Measurements from ENCODE around the gene ZNF366. TPM values are rescaled to one million over a fixed set of nuclear protein-coding genes. Genes with fewer than 3 reads are reported as not detected.

The ZNF366 gene
- total RNA-seq, 6 experiments from 2014 or later: 0.77 to 2.3 (median 1.2) TPM

GRCh38 chr5:72478684-72479083 is 28.5 kb downstream of the ZNF366 start:
- TF ChIP-seq CTCF (IDR thresholded peaks at IDR 0.05) (no peak), POLR2A (IDR thresholded peaks at IDR 0.05) (no peak)
- WGBS (ENCODE audit: insufficient coverage, low coverage, low lambda C conversion rate, missing lambda C conversion rate): 60% methylated on average over 1 of the region's 1 CpG
- DNase-seq (no peak), ATAC-seq (no peak)
- intact Hi-C loops (cut with DNase I): no loop called here
- Histone ChIP-seq H3K4me1 (no peaks in the 10 kb centered on the region), H3K9me3 (no peaks in the 10 kb centered on the region), H3K4me3 (no peak overlapping the region), H3K27ac (no peak overlapping the region), H3K27me3 (no peaks in the 10 kb centered on the region), H3K36me3 (no peaks in the 10 kb centered on the region)

DNA sequence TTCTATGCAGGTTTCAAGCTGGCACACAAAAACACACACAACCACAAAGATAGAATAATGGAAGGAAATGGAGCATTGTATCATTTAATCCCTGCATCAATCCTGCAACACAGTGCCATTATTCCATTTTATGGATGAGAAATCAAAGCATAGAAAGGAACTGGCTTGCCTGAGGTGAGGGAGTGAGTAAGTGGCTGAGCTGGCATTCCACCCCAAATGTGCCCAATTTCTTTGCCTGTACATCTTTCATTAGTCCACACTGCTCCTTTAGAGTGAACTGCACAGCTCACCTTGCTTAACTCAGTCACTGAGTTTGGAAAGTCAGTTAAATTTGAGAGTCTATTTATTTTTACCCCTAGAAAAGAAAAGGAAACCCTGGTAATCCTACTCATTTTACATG is 28.9 kb downstream of the ZNF366 start:
- Histone ChIP-seq H3K27me3 (no peaks in the 10 kb centered on the region), H3K4me1 (no peaks in the 10 kb centered on the region), H3K36me3 (no peaks in the 10 kb centered on the region), H3K4me3 (no peak overlapping the region), H3K9me3 (no peaks in the 10 kb centered on the region), H3K27ac (no peak overlapping the region)
- intact Hi-C loops (cut with DNase I): no loop called here
- ATAC-seq (no peak), DNase-seq (no peak)
- TF ChIP-seq CTCF (IDR thresholded peaks at IDR 0.05): no peak
- TF ChIP-seq POLR2A (IDR thresholded peaks at IDR 0.05): no peak

DNA sequence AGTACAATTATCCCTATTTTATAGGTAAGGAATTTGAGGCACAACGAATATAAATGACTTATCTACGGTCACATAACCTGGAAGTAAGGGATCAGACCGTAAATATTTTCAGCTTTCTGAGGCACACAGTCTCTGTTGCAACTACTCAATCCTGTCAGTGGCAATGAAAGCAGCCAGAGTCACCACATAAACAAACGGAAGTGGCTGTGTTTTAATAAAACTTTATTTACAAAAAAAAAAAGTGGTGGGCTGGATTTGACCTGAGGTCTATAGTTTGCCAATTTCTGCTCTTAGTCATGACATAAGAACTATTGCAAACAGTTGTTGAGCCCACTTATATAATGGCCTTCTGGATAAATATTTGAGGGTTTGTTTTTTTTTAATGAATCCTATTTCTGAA is 29.6 kb downstream of the ZNF366 start:
- no peaks in the 10 kb centered on the region for H3K36me3 ChIP-seq
- no peak for DNase-seq
- no peak overlapping the region for H3K4me3 ChIP-seq
- ATAC-seq: no peak
- 76% methylated on average over 4 of the region's 4 CpGs for WGBS (ENCODE audit: insufficient coverage, low coverage, low lambda C conversion rate, missing lambda C conversion rate)
- no peaks in the 10 kb centered on the region for H3K27me3 ChIP-seq
- H3K4me1 ChIP-seq: no peaks in the 10 kb centered on the region
- no peaks in the 10 kb centered on the region for H3K9me3 ChIP-seq
- TF ChIP-seq CTCF (IDR thresholded peaks at IDR 0.05): no peak
- no peak for TF ChIP-seq POLR2A (IDR thresholded peaks at IDR 0.05)
- H3K27ac ChIP-seq: no peak overlapping the region
- intact Hi-C loops (cut with DNase I): no loop called here

DNA sequence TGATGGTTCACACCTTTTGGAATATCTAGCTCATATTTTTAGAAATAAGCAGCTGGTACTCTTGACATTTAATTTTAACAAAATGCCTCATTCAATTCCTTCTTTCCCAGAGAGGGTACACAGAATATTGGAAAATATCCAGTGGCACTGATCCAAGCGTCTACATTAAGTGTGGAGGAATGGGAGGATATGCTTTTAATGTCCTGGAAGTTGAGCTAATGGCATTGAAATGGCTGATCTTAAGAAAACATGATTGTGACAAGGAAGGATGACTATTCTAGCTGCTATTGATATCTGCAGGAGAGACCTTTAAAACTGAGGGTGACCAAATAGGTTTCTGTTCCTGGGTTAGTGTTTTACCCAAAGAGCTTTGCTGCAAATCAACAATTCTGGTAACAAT is 30.0 kb downstream of the ZNF366 start:
- Histone ChIP-seq H3K9me3 (no peaks in the 10 kb centered on the region), H3K4me1 (no peaks in the 10 kb centered on the region), H3K27me3 (no peaks in the 10 kb centered on the region), H3K27ac (no peak overlapping the region), H3K36me3 (no peaks in the 10 kb centered on the region), H3K4me3 (no peak overlapping the region)
- 35% methylated on average over 1 of the region's 1 CpG for WGBS (ENCODE audit: insufficient coverage, low coverage, low lambda C conversion rate, missing lambda C conversion rate)
- intact Hi-C loops (cut with DNase I): no loop called here
- ATAC-seq (no peak), DNase-seq (no peak)
- TF ChIP-seq CTCF (IDR thresholded peaks at IDR 0.05) (no peak), POLR2A (IDR thresholded peaks at IDR 0.05) (no peak)

DNA sequence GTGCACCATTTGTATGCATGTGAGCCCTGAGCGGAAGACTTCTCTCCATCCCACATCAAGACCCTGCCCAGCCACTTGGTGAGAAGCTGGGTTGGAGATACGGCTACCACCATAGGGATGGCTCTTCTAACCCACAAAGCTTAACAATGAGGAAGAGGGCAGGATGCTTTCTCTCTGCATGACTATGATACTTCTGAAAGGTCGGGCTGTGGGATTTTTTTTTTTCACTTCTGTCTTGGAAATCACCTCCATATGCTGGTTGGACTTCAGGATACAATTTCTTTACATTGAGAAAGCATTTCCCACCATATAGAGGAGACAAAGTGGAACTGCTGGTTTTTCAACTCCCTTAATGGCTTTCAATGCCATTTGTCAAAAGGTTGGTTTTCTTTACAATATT is 30.5 kb downstream of the ZNF366 start:
- Histone ChIP-seq H3K9me3 (no peaks in the 10 kb centered on the region), H3K27ac (no peak overlapping the region), H3K4me1 (no peaks in the 10 kb centered on the region), H3K36me3 (no peaks in the 10 kb centered on the region), H3K4me3 (no peak overlapping the region), H3K27me3 (no peaks in the 10 kb centered on the region)
- TF ChIP-seq POLR2A (IDR thresholded peaks at IDR 0.05) (no peak), CTCF (IDR thresholded peaks at IDR 0.05) (no peak)
- intact Hi-C loops (cut with DNase I): no loop called here
- no peak for DNase-seq
- ATAC-seq: no peak
- 44% methylated on average over 1 of the region's 3 CpGs for WGBS (ENCODE audit: insufficient coverage, low coverage, low lambda C conversion rate, missing lambda C conversion rate)

Data from right lobe of liver (tissue), 6 donors.